Liver (tissue), 9 donors: Measurements from ENCODE around the gene DIAPH2. TPM values are rescaled to one million over a fixed set of nuclear protein-coding genes. Genes with fewer than 3 reads are reported as not detected.

Experiments
- DNase-seq: peaks from one replicate; pipeline ENCODE4 v3.0.0-alpha.2; 2017; ENCODE audit warnings: low spot score
- H3K27ac ChIP-seq, 2 donors: one replicate each; pipeline ENCODE4 v1.7.0; 2013; ENCODE audit warnings: inconsistent platforms in 2 of 2, low read length in 2 of 2, control low read depth in 1 of 2, low read depth in 1 of 2, mild to moderate bottlenecking in 1 of 2
- H3K27me3 ChIP-seq, 4 donors: one replicate each; pipeline versions ENCODE4 v1.6.1 to v1.7.0; 2013; ENCODE audit warnings: low read length in 3 of 4, inconsistent platforms in 1 of 4, mild to moderate bottlenecking in 1 of 4, moderate library complexity in 1 of 4; ENCODE audit not compliant: control insufficient read depth in 4 of 4, insufficient read depth in 4 of 4
- H3K36me3 ChIP-seq, 4 donors: one replicate each; pipeline versions ENCODE4 v1.6.1 to v1.7.0; 2013; ENCODE audit warnings: low read length in 3 of 4, mild to moderate bottlenecking in 3 of 4, low read depth in 1 of 4, moderate library complexity in 1 of 4; ENCODE audit not compliant: control insufficient read depth in 4 of 4, insufficient read depth in 3 of 4
- H3K4me1 ChIP-seq, 4 donors: one replicate each; pipeline versions ENCODE4 v1.6.1 to v1.7.0; 2013; ENCODE audit warnings: low read length in 3 of 4, mild to moderate bottlenecking in 3 of 4, moderate library complexity in 1 of 4; ENCODE audit not compliant: control insufficient read depth in 4 of 4, insufficient read depth in 4 of 4
- H3K4me3 ChIP-seq, 3 donors: one replicate each; pipeline versions ENCODE4 v1.6.1 to v1.7.0; 2013; ENCODE audit warnings: low read length in 3 of 3, control low read depth in 1 of 3, low read depth in 1 of 3, mild to moderate bottlenecking in 1 of 3
- H3K9ac ChIP-seq, 2 donors: one replicate each; pipeline ENCODE4 v1.7.0; 2013; ENCODE audit warnings: low read length in 2 of 2, mild to moderate bottlenecking in 2 of 2, moderate library complexity in 2 of 2, control low read depth in 1 of 2, low read depth in 1 of 2
- H3K9me3 ChIP-seq, 4 donors: one replicate each; pipeline versions ENCODE4 v1.6.1 to v1.7.0; 2013; ENCODE audit warnings: low read length in 3 of 4; ENCODE audit not compliant: control insufficient read depth in 4 of 4
- FOXA1 ChIP-seq: IDR thresholded peaks from 2 replicates; pipeline ENCODE4 v1.6.1; 2016; ENCODE audit warnings: antibody characterized with exemption
- FOXA2 ChIP-seq: IDR thresholded peaks from 2 replicates; pipeline ENCODE4 v1.6.1; 2016; ENCODE audit warnings: antibody characterized with exemption
- HNF4G ChIP-seq: IDR thresholded peaks from 2 replicates; pipeline ENCODE4 v1.6.1; 2016; ENCODE audit warnings: antibody characterized with exemption
- RAD21 ChIP-seq, 2 donors: IDR thresholded peaks; 2 replicates each; pipeline ENCODE4 v1.6.1; 2016; ENCODE audit warnings: antibody characterized with exemption in 2 of 2, mild to moderate bottlenecking in 2 of 2
- RXRA ChIP-seq, 2 donors: IDR thresholded peaks; 2 replicates each; pipeline ENCODE4 v1.6.1; 2017 to 2018; ENCODE audit warnings: antibody characterized with exemption in 2 of 2, mild to moderate bottlenecking in 1 of 2
- SP1 ChIP-seq: IDR thresholded peaks from 2 replicates; pipeline ENCODE4 v1.6.1; 2018; ENCODE audit warnings: antibody characterized with exemption, mild to moderate bottlenecking
- WGBS: extraction: QIAGEN DNeasy Blood & Tissue Kit; methylation state at CpG from one replicate; pipeline ENCODE4 v1.1.7; 2013; 5-methylcytosine and 5-hydroxymethylcytosine counted together
- polyA plus RNA-seq, 2 donors: library from polyadenylated mRNA; stranded (reverse) in 1 of 2; unstranded in 1 of 2; fragments of 200-250 nt in 1 of 2; fragments of >200 nt in 1 of 2; fragmentation: Nextera tagmentation in 1 of 2; extraction: Ambion mirVana in 1 of 2; gene quantifications; one replicate each; pipeline versions ENCODE4 v1.2.1 to v1.2.3, GENCODE V29; 2013 to 2015
- total RNA-seq, 2 donors: library from RNA; depleted of rRNA; stranded (reverse); fragments of >200 nt; gene quantifications; one replicate each; pipeline ENCODE4 v1.2.3, GENCODE V29; 2014
- TF ChIP-seq, protein P1 (sequence below): IDR thresholded peaks from 2 replicates; pipeline ENCODE4 v1.6.1; 2016; ENCODE audit warnings: antibody characterized with exemption
- TF ChIP-seq, protein P2 (sequence below): IDR thresholded peaks from 2 replicates; pipeline ENCODE4 v1.6.1; 2016; ENCODE audit warnings: antibody characterized with exemption, mild to moderate bottlenecking
- TF ChIP-seq, protein P3 (sequence below): IDR thresholded peaks from 2 replicates; pipeline ENCODE4 v1.6.1; 2016; ENCODE audit warnings: antibody characterized with exemption
- TF ChIP-seq, protein P4 (sequence below): fragments of 150-350 bp; IDR thresholded peaks from 2 replicates; pipeline ENCODE4 v1.5.1; 2017; ENCODE audit warnings: improper control_type of control experiment, low read depth, low read length; ENCODE audit not compliant: missing input control
- TF ChIP-seq, protein P5 (sequence below): IDR thresholded peaks from 2 replicates; pipeline ENCODE4 v1.6.1; 2016; ENCODE audit warnings: antibody characterized with exemption
- donor health status: healthy.
- donor health status: healthy.
- donor health status: healthy.
- donor health status: healthy.
- donor health status: healthy.

The DIAPH2 gene
- total and polyA plus RNA-seq, 4 donors: 2.7 to 16.6 (median 5.3) TPM

DNA sequence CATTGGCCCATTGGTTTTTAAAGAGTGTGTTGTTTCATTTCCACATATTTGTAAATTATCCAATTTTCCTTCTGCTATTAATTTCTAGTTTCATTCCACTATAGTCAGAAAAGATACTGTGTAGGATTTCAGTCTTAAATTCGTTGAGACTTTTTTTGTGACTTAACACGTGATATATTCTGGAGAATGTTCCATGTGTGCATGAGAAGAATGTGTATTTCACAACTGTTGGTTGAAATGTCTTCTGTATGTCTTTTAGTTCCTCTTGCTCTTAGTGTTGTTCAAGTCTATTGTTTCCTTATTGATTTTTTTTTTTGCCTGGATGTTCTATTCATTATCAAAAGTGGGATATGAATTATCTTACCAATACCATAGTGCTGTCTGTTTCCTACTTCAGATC, 806.0 kb downstream of the DIAPH2 start:
- no peak for DNase-seq
- WGBS: 90% methylated on average over 2 of the region's 2 CpGs
- no peaks in the 10 kb centered on the region for H3K9me3 ChIP-seq

DNA sequence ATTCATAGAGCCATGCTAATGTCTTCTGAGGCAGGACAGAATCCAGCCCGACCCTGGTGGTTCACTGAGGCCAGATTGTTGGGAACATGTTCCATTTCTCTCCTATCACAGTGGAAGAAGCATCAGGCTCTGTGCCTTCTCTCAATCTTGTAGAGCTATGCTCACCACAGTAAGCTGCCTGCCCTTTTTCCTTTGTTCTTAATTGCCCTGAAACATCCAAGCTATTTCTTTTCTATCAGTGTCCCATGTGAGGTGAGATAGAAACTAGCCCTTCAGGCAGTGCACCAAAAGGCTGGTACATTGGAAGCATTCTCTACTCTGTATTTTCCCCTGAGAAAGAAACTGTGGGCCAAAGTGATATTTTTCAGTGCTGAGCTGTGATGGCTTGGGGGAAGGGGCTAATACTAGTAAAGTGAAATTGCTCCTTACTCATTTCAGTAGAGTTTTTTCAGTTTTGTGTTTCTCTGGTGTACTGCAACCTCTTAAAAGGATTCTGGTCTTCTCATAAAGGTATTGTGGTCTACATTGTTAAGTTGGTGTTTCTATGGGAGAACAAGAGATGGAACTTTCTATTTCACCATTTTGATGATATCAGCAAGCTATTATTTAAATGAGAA, 810.2 kb downstream of the DIAPH2 start:
- TF ChIP-seq RAD21 (IDR thresholded peaks at IDR 0.05) (no peak), FOXA1 (no peak), SP1 (no peak), RXRA (IDR thresholded peaks at IDR 0.05) (no peak), HNF4G (no peak)
- TF ChIP-seq, protein P1, sequence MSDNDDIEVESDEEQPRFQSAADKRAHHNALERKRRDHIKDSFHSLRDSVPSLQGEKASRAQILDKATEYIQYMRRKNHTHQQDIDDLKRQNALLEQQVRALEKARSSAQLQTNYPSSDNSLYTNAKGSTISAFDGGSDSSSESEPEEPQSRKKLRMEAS: no peak
- TF ChIP-seq, protein P2, sequence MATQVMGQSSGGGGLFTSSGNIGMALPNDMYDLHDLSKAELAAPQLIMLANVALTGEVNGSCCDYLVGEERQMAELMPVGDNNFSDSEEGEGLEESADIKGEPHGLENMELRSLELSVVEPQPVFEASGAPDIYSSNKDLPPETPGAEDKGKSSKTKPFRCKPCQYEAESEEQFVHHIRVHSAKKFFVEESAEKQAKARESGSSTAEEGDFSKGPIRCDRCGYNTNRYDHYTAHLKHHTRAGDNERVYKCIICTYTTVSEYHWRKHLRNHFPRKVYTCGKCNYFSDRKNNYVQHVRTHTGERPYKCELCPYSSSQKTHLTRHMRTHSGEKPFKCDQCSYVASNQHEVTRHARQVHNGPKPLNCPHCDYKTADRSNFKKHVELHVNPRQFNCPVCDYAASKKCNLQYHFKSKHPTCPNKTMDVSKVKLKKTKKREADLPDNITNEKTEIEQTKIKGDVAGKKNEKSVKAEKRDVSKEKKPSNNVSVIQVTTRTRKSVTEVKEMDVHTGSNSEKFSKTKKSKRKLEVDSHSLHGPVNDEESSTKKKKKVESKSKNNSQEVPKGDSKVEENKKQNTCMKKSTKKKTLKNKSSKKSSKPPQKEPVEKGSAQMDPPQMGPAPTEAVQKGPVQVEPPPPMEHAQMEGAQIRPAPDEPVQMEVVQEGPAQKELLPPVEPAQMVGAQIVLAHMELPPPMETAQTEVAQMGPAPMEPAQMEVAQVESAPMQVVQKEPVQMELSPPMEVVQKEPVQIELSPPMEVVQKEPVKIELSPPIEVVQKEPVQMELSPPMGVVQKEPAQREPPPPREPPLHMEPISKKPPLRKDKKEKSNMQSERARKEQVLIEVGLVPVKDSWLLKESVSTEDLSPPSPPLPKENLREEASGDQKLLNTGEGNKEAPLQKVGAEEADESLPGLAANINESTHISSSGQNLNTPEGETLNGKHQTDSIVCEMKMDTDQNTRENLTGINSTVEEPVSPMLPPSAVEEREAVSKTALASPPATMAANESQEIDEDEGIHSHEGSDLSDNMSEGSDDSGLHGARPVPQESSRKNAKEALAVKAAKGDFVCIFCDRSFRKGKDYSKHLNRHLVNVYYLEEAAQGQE: no peak
- TF ChIP-seq, protein P3, sequence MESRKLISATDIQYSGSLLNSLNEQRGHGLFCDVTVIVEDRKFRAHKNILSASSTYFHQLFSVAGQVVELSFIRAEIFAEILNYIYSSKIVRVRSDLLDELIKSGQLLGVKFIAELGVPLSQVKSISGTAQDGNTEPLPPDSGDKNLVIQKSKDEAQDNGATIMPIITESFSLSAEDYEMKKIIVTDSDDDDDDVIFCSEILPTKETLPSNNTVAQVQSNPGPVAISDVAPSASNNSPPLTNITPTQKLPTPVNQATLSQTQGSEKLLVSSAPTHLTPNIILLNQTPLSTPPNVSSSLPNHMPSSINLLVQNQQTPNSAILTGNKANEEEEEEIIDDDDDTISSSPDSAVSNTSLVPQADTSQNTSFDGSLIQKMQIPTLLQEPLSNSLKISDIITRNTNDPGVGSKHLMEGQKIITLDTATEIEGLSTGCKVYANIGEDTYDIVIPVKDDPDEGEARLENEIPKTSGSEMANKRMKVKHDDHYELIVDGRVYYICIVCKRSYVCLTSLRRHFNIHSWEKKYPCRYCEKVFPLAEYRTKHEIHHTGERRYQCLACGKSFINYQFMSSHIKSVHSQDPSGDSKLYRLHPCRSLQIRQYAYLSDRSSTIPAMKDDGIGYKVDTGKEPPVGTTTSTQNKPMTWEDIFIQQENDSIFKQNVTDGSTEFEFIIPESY: no peak
- TF ChIP-seq, protein P4, sequence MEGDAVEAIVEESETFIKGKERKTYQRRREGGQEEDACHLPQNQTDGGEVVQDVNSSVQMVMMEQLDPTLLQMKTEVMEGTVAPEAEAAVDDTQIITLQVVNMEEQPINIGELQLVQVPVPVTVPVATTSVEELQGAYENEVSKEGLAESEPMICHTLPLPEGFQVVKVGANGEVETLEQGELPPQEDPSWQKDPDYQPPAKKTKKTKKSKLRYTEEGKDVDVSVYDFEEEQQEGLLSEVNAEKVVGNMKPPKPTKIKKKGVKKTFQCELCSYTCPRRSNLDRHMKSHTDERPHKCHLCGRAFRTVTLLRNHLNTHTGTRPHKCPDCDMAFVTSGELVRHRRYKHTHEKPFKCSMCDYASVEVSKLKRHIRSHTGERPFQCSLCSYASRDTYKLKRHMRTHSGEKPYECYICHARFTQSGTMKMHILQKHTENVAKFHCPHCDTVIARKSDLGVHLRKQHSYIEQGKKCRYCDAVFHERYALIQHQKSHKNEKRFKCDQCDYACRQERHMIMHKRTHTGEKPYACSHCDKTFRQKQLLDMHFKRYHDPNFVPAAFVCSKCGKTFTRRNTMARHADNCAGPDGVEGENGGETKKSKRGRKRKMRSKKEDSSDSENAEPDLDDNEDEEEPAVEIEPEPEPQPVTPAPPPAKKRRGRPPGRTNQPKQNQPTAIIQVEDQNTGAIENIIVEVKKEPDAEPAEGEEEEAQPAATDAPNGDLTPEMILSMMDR: no peak
- TF ChIP-seq, protein P5, sequence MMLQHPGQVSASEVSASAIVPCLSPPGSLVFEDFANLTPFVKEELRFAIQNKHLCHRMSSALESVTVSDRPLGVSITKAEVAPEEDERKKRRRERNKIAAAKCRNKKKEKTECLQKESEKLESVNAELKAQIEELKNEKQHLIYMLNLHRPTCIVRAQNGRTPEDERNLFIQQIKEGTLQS: no peak
- Histone ChIP-seq H3K4me1 (no peaks in the 10 kb centered on the region), H3K4me3 (no peak overlapping the region), H3K9me3 (no peaks in the 10 kb centered on the region), H3K9ac (no peak overlapping the region), H3K27ac (no peak overlapping the region), H3K27me3 (no peaks in the 10 kb centered on the region), H3K36me3 (no peaks in the 10 kb centered on the region)
- DNase-seq: no peak
- WGBS: 94% methylated on average over 1 of the region's 1 CpG

More for the DNA sequence above, 806.0 kb downstream of the DIAPH2 start:
- H3K4me1 ChIP-seq: no peaks in the 10 kb centered on the region
- H3K9ac ChIP-seq: no peak overlapping the region
- H3K4me3 ChIP-seq: no peak overlapping the region
- no peaks in the 10 kb centered on the region for H3K36me3 ChIP-seq
- TF ChIP-seq, protein P4: no peak
- TF ChIP-seq SP1 (no peak), FOXA2 (no peak), RAD21 (IDR thresholded peaks at IDR 0.05) (no peak)
- no peak overlapping the region for H3K27ac ChIP-seq
- H3K27me3 ChIP-seq: no peaks in the 10 kb centered on the region
